Vagina (tissue), 2 donors: ENCODE measurements around the gene TNS1. TPM values are rescaled to one million over a fixed set of nuclear protein-coding genes. Genes with fewer than 3 reads are reported as not detected.

Source experiments
- DNase-seq, 2 donors: peaks; one replicate each; pipeline ENCODE4 v3.0.0-alpha.2; 2017; ENCODE audit errors: extremely low spot score in 2 of 2
- H3K27ac ChIP-seq: fragments of 200-600 bp; sonication (generic); one replicate; pipeline ENCODE4 v1.5.1; 2019
- H3K27me3 ChIP-seq: fragments of 200-600 bp; sonication (generic); one replicate; pipeline ENCODE4 v1.5.1; 2019
- H3K36me3 ChIP-seq, 2 donors: fragments of 200-600 bp; sonication (generic); one replicate each; pipeline ENCODE4 v1.5.1; 2017 to 2019
- H3K4me1 ChIP-seq: fragments of 200-600 bp; sonication (generic); one replicate; pipeline ENCODE4 v1.5.1; 2019
- H3K4me3 ChIP-seq, 2 donors: fragments of 200-600 bp; sonication (generic); 1 replicate in 1 of 2; 2 replicates in 1 of 2; pipeline ENCODE4 v1.5.1; 2016 to 2019
- H3K9me3 ChIP-seq: fragments of 200-600 bp; sonication (generic); one replicate; pipeline ENCODE4 v1.5.1; 2019
- POLR2A ChIP-seq, 2 donors: fragments of 450-650 bp; IDR thresholded peaks; one replicate each; pipeline ENCODE4 v1.6.1; 2017; ENCODE audit warnings: antibody characterized with exemption in 2 of 2, mild to moderate bottlenecking in 2 of 2, moderate library complexity in 2 of 2
- POLR2AphosphoS5 ChIP-seq, 2 donors: sonication (generic); formaldehyde crosslinking; IDR thresholded peaks; one replicate each; pipeline ENCODE4 v1.9.0; 2017; ENCODE audit warnings: antibody characterized with exemption in 2 of 2, mild to moderate bottlenecking in 2 of 2, low read depth in 1 of 2; ENCODE audit not compliant: insufficient read depth in 1 of 2
- intact Hi-C: fragments of 100-400 bp; cut with DNase I; formaldehyde crosslinking; loops from one replicate; pipeline ENCODE4 v1.15.1; 2023
- total RNA-seq: library from RNA; depleted of rRNA; stranded (reverse); fragments of >200 nt; gene quantifications from one replicate; pipeline ENCODE4 v1.2.3, GENCODE V29; 2016
- TF ChIP-seq, protein P1 (sequence below), 3 experiments: fragments of 450-650 bp in 2 of 3; fragments of 200-600 bp in 1 of 3; sonication (generic) in 1 of 3; IDR thresholded peaks; one replicate each; pipeline ENCODE4 v1.5.1; 2017 to 2019; ENCODE audit warnings: antibody characterized with exemption in 3 of 3, mild to moderate bottlenecking in 2 of 3, moderate library complexity in 2 of 3

The TNS1 gene
- total RNA-seq, 1 donor from 2014 or later: 216 TPM

DNA sequence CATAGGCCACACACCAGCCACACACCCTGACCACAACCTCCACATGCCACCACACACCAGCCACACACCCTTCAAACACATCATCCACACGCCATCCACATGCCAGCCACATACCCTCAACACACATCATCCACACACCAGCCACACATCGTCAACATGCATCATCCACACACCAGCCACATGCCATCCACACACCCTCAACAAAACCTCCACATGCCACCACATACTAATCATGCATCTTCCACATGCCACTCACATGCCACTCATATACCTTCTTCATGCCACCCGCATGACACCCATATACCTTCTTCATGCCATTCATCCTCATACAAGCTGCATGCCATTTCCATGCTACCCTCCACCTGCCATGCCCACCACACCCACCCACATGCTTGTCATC is 12.4 kb downstream of the TNS1 start:
- TF ChIP-seq, protein P1, sequence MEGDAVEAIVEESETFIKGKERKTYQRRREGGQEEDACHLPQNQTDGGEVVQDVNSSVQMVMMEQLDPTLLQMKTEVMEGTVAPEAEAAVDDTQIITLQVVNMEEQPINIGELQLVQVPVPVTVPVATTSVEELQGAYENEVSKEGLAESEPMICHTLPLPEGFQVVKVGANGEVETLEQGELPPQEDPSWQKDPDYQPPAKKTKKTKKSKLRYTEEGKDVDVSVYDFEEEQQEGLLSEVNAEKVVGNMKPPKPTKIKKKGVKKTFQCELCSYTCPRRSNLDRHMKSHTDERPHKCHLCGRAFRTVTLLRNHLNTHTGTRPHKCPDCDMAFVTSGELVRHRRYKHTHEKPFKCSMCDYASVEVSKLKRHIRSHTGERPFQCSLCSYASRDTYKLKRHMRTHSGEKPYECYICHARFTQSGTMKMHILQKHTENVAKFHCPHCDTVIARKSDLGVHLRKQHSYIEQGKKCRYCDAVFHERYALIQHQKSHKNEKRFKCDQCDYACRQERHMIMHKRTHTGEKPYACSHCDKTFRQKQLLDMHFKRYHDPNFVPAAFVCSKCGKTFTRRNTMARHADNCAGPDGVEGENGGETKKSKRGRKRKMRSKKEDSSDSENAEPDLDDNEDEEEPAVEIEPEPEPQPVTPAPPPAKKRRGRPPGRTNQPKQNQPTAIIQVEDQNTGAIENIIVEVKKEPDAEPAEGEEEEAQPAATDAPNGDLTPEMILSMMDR (IDR thresholded peaks at IDR 0.05): no peak
- TF ChIP-seq POLR2A (IDR thresholded peaks at IDR 0.05) (no peak), POLR2AphosphoS5 (IDR thresholded peaks at IDR 0.05; ENCODE audit: insufficient read depth in 1 of 2, low read depth in 1 of 2) (no peak)
- Histone ChIP-seq H3K4me1 (peaks cover 52% of the 10 kb centered on the region), H3K9me3 (no peaks in the 10 kb centered on the region), H3K27me3 (no peaks in the 10 kb centered on the region), H3K4me3 (no peak overlapping the region), H3K27ac (no peak overlapping the region), H3K36me3 (no peaks in the 10 kb centered on the region)
- no peak for DNase-seq
- intact Hi-C loops: loop anchor here (2.0 to 5.0 kb wide), 2 partner anchors 100 to 203 kb away; no protein-coding TSS in a partner anchor

DNA sequence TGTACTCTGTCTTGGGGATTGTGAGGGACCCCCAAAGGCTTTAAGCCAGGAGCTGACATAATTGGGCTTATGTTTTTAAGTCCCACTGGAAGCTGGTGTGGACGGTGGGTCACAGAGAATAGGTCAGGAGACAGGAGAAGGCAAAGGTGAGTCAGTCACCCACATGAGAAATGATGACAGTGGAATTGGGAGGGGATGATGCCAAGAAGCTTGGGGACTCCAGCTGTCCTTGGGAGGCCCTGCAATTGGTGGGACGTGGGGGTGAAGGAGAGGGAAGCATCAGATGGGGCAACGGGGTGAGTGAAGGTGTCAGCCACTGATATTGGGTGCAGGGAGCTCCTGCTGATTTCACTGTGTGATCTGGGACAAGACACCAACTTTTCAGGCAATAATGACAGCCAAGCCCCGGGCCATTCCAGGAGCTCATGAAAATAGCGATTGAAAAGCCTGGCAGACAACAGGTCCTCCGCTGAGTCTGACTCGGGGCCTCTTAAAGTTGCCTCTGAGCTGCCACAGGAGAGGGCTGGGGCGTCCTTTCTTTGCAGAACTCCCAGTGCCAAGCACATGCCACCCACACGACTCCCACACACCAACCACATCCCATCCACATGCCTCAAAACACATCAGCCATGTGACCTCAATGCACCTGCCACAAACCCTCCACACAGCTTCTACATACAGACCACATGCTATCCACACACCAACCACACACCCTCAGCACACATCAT is 13.4 kb downstream of the TNS1 start:
- Histone ChIP-seq H3K27ac (peak overlapping the region; percentile 76), H3K36me3 (no peaks in the 10 kb centered on the region), H3K4me1 (peaks cover 42% of the 10 kb centered on the region), H3K9me3 (no peaks in the 10 kb centered on the region), H3K4me3 (no peak overlapping the region), H3K27me3 (no peaks in the 10 kb centered on the region)
- intact Hi-C loops: no loop called here
- DNase-seq: no peak
- TF ChIP-seq, protein P1 (IDR thresholded peaks at IDR 0.05): no peak
- TF ChIP-seq POLR2AphosphoS5 (IDR thresholded peaks at IDR 0.05; ENCODE audit: insufficient read depth in 1 of 2, low read depth in 1 of 2) (no peak), POLR2A (IDR thresholded peaks at IDR 0.05) (no peak)

DNA sequence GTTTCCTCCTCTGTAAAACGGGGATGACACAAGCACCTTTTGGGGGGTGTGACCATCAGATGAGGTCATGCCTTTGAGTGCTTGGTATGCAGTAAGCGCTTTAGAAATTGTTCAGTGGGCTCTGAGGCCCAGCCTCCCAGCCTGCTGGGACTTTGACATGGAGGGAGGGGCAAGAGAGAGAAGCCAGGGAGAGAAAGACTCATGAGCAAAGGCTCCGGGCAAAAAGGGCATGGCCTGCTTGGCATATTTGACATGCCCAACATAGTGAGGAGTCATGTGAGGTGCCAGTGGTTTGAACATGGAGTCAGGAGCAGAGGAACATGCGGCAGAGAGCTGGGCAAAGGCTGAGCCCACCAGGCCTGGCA is 14.0 kb downstream of the TNS1 start:
- TF ChIP-seq POLR2AphosphoS5 (IDR thresholded peaks at IDR 0.05; ENCODE audit: insufficient read depth in 1 of 2, low read depth in 1 of 2): no peak
- TF ChIP-seq POLR2A (IDR thresholded peaks at IDR 0.05): no peak
- TF ChIP-seq, protein P1 (IDR thresholded peaks at IDR 0.05): no peak
- peaks cover 0 to 2% of the 10 kb centered on the region in 2 donors for H3K36me3 ChIP-seq
- intact Hi-C loops: no loop called here
- peaks cover 37% of the 10 kb centered on the region for H3K4me1 ChIP-seq
- H3K4me3 ChIP-seq: no peak overlapping the region
- no peaks in the 10 kb centered on the region for H3K27me3 ChIP-seq
- DNase-seq: no peak
- H3K9me3 ChIP-seq: no peaks in the 10 kb centered on the region
- peak overlapping the region; percentile 76 for H3K27ac ChIP-seq

DNA sequence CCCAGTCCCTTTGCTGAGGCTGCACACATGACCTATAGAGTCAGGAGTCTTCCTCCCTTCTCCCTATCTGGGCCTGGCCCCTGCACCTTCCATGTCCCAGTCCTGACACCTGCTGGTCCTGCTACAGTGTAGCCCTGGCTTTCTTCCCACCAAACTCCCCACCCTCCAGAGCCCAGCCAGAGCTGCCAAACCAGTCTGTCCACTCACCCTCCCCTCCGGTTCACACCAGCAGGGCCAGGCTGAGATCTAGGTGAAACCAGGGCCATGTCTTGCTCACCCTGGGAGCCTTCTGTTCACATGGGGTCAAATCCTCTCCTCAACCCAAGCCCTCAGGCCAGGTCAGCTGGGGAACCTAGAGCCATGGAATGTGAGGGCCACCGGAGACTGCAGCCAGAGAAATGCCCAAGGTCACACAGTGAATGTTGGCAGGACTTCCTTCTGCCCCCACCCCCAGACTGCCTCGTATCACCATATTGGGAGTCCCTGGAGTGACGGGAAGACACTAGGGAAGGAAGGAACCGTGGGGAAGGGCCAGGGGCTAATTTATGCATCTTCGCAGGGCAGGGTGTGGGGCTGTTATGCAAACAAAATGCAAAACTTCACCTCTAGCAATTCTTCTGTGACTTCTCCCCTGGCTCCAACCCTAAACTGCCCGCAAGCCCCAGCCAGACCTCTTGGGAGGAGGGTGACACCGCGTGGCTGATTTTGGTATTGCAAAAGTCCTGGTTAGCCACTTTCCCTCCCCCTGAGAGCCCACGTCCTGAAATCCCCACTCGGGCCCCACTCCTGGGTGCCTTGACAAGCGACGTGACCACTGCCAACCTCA is 14.6 kb downstream of the TNS1 start:
- H3K27me3 ChIP-seq: no peaks in the 10 kb centered on the region
- H3K4me1 ChIP-seq: peaks cover 31% of the 10 kb centered on the region
- no peak overlapping the region for H3K4me3 ChIP-seq
- TF ChIP-seq, protein P1 (IDR thresholded peaks at IDR 0.05): peak; percentile 88 to 95 (median 91)
- TF ChIP-seq POLR2A (IDR thresholded peaks at IDR 0.05) (no peak), POLR2AphosphoS5 (IDR thresholded peaks at IDR 0.05; ENCODE audit: insufficient read depth in 1 of 2, low read depth in 1 of 2) (peak in 1 of 2 donors; percentile 47)
- H3K27ac ChIP-seq: peak overlapping the region; percentile 76
- peaks cover 0 to 4% of the 10 kb centered on the region in 2 donors for H3K36me3 ChIP-seq
- intact Hi-C loops: no loop called here
- no peaks in the 10 kb centered on the region for H3K9me3 ChIP-seq
- no peak for DNase-seq
